Measurements from ENCODE around the gene SH3TC1. TPM values are rescaled to one million over a fixed set of nuclear protein-coding genes. Genes with fewer than 3 reads are reported as not detected.

The SH3TC1 gene
- total and polyA plus RNA-seq, 2 of the 8 experiments (the other 6 are each of a cell fraction or from before 2014, with no cell fraction given) = 0.15 TPM; not detected in 1

- TF ChIP-seq CHD7 (IDR thresholded peaks at IDR 0.05; ENCODE audit: insufficient replicate concordance, low read length) (no peak), KDM5A (IDR thresholded peaks at IDR 0.05; ENCODE audit: low read length) (no peak), EGR1 (IDR thresholded peaks at IDR 0.05; ENCODE audit: borderline replicate concordance, low read depth, low read length) (no peak), TAF7 (optimal IDR thresholded peaks at IDR 0.05; ENCODE audit: borderline replicate concordance, low read depth, low read length) (no peak), NANOG (IDR thresholded peaks at IDR 0.05; ENCODE audit: insufficient read depth, low read depth, low read length, poor library complexity, severe bottlenecking) (no peak), RBBP5 (IDR thresholded peaks at IDR 0.05; ENCODE audit: borderline replicate concordance, low read depth, low read length) (no peak), MAX (IDR thresholded peaks at IDR 0.05) (no peak), SUZ12 (IDR thresholded peaks at IDR 0.05; ENCODE audit: low read length) (no peak)
- TF ChIP-seq, protein P1, sequence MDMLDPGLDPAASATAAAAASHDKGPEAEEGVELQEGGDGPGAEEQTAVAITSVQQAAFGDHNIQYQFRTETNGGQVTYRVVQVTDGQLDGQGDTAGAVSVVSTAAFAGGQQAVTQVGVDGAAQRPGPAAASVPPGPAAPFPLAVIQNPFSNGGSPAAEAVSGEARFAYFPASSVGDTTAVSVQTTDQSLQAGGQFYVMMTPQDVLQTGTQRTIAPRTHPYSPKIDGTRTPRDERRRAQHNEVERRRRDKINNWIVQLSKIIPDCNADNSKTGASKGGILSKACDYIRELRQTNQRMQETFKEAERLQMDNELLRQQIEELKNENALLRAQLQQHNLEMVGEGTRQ (IDR thresholded peaks at IDR 0.05; ENCODE audit: low read length) = no peak
Observed at GRCh38 chr4:8149664-8150063, 49.4 kb upstream of the SH3TC1 start (continued).
